Type B pancreatic cell (in vitro differentiated cells): Measurements from ENCODE around the gene CIRBP. TPM values are rescaled to one million over a fixed set of nuclear protein-coding genes. Genes with fewer than 3 reads are reported as not detected.

ENCODE experiments used
- DNase-seq: peaks from one replicate; pipeline ENCODE4 v3.0.0; 2021; ENCODE audit warnings: mixed read lengths; ENCODE audit not compliant: unreplicated experiment; ENCODE audit errors: extremely low spot score
- H3K27ac Mint-ChIP-seq: 2 replicates; pipeline ENCODE4 v1.8.0; 2021; ENCODE audit warnings: mild to moderate bottlenecking, mixed read lengths
- H3K27me3 Mint-ChIP-seq: 2 replicates; pipeline ENCODE4 v1.8.0; 2021; ENCODE audit warnings: mixed read lengths
- H3K36me3 Mint-ChIP-seq: 2 replicates; pipeline ENCODE4 v1.8.0; 2021; ENCODE audit warnings: mixed read lengths
- H3K4me1 Mint-ChIP-seq: one replicate; pipeline ENCODE4 v1.8.0; 2021; ENCODE audit warnings: mixed read lengths; ENCODE audit not compliant: unreplicated experiment
- H3K4me3 Mint-ChIP-seq: 2 replicates; pipeline ENCODE4 v1.8.0; 2021; ENCODE audit warnings: mild to moderate bottlenecking, mixed read lengths
- H3K9me3 Mint-ChIP-seq: 2 replicates; pipeline ENCODE4 v1.8.0; 2021; ENCODE audit warnings: mixed read lengths
- CTCF ChIP-seq: fragments of 200-600 bp; sonication (generic); conservative IDR thresholded peaks from 2 replicates; pipeline ENCODE4 v1.5.0; 2021; ENCODE audit warnings: antibody characterized with exemption, mild to moderate bottlenecking
- total RNA-seq: library from RNA; stranded (reverse); gene quantifications from 2 replicates; pipeline ENCODE4 v1.2.1, GENCODE V29; 2021; ENCODE audit warnings: low replicate concordance

The CIRBP gene
- total RNA-seq, 1 donor from 2014 or later = 421 TPM

GRCh38 chr19:1279782-1280341 is 10.7 kb downstream of the CIRBP start:
- H3K9me3 Mint-ChIP-seq = no peaks in the 10 kb centered on the region
- H3K4me1 Mint-ChIP-seq = peaks cover 17% of the 10 kb centered on the region
- peak overlapping the region; percentile 85 for H3K27ac Mint-ChIP-seq
- peak; percentile 96 for TF ChIP-seq CTCF
- DNase-seq = peak; percentile 91
- peak overlapping the region; percentile 82 for H3K4me3 Mint-ChIP-seq
- peaks cover 6% of the 10 kb centered on the region for H3K27me3 Mint-ChIP-seq
- no peaks in the 10 kb centered on the region for H3K36me3 Mint-ChIP-seq

- peaks cover 20% of the 10 kb centered on the region for H3K4me1 Mint-ChIP-seq
- no peaks in the 10 kb centered on the region for H3K9me3 Mint-ChIP-seq
- H3K4me3 Mint-ChIP-seq = no peak overlapping the region
These were observed 11.8 kb downstream of the CIRBP start for GRCh38 chr19:1280636-1281568.

GRCh38 chr19:1281569-1282287 is 12.6 kb downstream of the CIRBP start:
- Mint-ChIP-seq H3K36me3 (no peaks in the 10 kb centered on the region), H3K9me3 (no peaks in the 10 kb centered on the region), H3K4me1 (peaks cover 18% of the 10 kb centered on the region), H3K27ac (no peak overlapping the region), H3K4me3 (no peak overlapping the region), H3K27me3 (peaks cover 7% of the 10 kb centered on the region)
- DNase-seq = no peak
- TF ChIP-seq CTCF = no peak

More at GRCh38 chr19:1280636-1281568, 11.8 kb downstream of the CIRBP start:
- Mint-ChIP-seq H3K36me3 (no peaks in the 10 kb centered on the region), H3K27ac (peak overlapping the region; percentile 85), H3K27me3 (peaks cover 7% of the 10 kb centered on the region)
- no peak for DNase-seq
- TF ChIP-seq CTCF = no peak

GRCh38 chr19:1282588-1283206 is 13.6 kb downstream of the CIRBP start:
- H3K9me3 Mint-ChIP-seq = no peaks in the 10 kb centered on the region
- H3K36me3 Mint-ChIP-seq = no peaks in the 10 kb centered on the region
- H3K4me3 Mint-ChIP-seq = no peak overlapping the region
- no peak for DNase-seq
- H3K4me1 Mint-ChIP-seq = peaks cover 16% of the 10 kb centered on the region
- no peak for TF ChIP-seq CTCF
- H3K27me3 Mint-ChIP-seq = peaks cover 7% of the 10 kb centered on the region
- no peak overlapping the region for H3K27ac Mint-ChIP-seq

GRCh38 chr19:1283207-1283916 is 14.2 kb downstream of the CIRBP start:
- Mint-ChIP-seq H3K36me3 (no peaks in the 10 kb centered on the region), H3K4me1 (peaks cover 16% of the 10 kb centered on the region), H3K4me3 (no peak overlapping the region), H3K9me3 (no peaks in the 10 kb centered on the region), H3K27ac (no peak overlapping the region), H3K27me3 (peaks cover 7% of the 10 kb centered on the region)
- TF ChIP-seq CTCF = no peak
- no peak for DNase-seq
